Activated CD4-positive, alpha-beta T cell treated with anti-CD3 and anti-CD28 coated beads, Interleukin-2, amount 50 U/mL, for 16 hours (primary cell): ENCODE results near the gene ANKMY2.
"Not testable (repeated sequence)": the region's sequence is repeated elsewhere in the genome, so short reads cannot be mapped to it uniquely, and the experiment has no call there.

Experiments used
- DNase-seq: peaks from one replicate; pipeline ENCODE4 v3.0.0-alpha.2; 2020

The ANKMY2 gene

DNA sequence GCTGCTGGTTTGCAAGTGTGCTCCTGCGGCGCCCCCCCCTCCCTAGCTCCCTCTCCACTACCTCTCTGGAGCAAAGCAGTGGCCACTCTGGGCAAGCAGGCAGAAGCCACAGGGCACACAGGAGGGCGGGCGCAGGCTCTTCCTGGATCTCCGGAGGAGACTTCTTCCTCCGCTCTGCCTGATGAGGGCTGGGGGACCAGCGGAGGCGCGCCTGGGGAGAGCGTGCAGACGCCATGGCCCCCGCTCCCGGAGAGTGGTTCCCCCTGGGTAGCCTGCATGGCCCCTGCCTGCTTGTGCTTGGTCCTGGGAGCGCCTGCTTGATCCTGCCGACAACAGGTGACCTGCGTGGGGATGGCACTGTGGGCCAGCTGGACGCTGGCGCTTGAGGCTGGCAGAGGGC, 29.0 kb downstream of the ANKMY2 start:
- no peak for DNase-seq

DNA sequence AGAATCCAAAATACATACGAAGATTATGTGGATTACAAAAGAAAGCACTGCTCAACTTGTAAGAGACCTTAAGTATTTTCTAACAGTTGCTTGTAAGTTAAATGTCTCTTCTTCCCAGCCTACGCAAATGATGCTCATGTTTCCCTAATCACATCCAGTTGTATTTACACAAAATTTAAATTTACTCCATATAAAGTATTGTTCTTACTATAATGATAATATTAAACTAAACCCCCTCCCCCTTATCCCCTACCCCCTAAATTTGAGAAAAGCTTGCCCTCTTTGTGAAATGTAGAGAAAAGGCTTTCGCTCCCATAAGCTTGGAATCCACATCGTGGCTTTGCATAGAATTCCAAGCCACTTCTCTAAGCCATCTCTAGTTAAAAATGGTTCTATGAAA, 29.4 kb downstream of the ANKMY2 start:
- DNase-seq = no peak

DNA sequence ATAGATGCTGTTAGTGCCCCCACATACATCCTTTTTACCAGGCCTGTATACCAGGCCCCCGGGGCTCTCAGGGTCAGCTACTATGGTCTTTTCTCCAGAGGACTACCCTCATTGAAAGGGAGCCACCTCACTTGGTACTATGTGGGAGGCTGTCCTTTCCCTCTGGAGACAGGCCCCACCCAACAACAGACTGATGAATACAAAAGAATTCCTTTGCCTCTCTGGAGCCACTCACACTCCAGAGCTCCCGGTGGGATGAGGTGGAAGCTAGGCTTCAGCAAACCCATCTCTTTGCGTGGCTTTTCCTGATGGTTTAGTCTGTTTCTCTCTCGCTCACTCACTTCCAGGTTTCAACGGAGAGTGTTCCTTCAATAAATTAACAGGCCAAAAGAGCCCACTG, 30.3 kb downstream of the ANKMY2 start:
- DNase-seq = no peak

DNA sequence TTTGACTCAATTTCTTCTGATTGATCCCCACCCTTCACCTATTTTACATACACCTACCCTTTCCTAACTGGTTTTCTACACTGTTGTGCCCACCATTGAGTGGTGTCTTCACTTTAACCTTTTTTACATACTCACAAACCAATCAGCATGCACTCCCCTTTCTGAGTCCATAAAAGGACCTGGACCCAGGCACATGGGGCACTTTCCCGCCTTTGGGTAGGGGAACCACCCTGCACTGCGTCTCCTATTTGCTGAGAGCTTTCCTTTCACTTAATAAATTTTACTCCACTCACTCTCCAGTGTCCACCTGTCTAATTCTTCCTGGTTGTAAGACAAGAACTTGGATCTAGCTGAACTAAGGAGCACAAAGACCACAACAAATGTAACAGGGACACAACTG, 33.8 kb downstream of the ANKMY2 start:
- no peak for DNase-seq

DNA sequence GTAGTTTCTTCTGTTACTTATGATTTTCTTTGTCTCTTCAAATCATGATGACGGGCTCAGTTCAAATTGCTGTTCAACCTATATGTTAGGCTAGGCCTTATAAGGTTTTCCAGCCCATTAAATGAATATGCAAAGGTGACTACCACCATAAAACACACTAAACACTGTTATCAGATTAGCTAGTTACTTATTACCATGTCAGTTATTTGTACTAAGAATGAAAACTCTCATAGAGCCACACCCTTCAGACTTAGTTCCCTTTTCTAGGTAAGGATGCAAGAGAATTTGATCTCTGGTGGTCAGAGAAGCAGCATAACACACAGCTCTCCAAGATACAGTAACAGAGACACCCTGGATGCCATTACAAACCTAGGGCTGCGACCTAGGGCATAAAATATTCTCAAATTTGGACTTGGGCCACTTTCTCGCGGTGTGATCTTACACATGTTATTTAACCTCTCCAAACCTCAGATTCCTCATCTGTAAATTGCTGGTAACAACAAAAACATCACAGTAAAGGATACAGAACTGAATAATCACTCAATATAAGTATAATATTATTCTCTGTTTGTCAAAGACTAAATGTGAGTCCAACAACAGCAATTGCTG, 35.6 kb downstream of the ANKMY2 start:
- DNase-seq = no peak

DNA sequence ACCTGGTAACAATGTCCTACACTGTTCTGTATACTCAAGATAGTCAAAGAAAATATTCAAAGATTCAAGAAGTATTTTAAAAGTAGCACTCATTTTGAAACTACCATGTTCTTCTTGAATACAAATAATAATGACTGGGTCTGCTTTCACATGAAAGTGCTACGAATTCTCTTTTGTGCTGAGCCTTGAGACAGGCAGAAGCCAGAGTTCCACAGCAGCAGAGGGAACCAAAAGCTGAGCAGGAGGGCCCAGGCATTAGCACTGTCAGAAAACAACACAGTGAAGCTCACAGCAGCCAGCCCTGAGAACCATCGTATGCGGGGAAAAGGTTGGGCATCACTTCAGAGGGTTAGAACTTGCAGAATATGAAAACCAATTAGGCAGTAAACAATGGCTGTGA, 38.9 kb downstream of the ANKMY2 start:
- DNase-seq = peak; percentile 5

DNA sequence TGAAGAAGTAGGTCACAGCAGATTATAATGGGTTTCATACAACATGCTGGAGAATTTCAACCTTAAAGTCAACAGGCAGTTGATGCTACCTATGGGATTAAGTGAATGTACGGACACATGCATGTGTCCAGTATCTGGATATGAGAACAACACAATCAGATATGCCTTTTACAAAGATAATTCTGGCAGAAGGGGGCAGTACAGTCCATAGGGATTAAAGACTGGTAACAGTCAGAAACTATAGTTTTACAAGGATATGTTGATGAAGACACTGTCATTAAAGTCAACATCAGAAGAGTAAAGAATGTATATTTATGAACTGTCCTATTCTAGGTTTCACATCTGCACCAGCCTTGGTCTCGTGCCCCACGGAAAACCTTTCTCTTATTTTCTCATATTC, 41.5 kb downstream of the ANKMY2 start:
- peak; percentile 5 for DNase-seq

DNA sequence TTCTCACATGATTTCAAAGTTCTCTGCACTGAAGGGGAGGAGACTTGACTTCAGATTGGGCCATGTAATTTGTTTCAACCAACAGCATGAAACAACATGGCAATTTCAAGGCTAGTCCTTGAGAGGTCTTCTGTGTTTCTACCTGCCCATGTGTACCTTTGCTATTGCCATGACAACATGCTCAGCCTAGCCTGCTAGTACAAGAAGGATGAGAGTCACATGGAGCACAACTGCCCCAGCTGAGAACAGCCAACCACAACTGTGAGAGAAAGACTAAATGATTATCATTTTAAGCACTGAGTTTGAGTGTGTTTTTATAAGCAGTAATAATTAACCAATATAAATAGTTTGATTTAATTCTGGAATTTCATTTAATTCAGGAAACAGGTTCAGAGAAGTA, 41.9 kb downstream of the ANKMY2 start:
- no peak for DNase-seq

DNA sequence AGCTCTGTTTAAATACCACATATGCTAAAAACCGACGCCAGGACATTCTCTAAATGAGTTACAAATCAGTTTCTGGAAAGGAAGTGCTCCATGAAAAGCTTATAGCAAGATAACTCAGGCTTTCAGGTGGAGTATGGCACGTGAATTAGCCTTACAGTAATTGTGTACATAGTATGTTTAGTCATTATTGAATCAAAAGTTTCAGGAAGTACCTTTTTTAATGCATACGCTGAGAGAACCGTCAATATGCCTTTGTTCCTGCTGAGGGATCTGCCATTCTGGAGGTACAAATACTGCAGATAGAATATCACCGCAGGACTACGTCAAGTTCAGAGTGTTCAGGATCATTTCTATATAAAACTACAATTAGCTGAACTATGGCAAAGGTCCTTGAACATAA, 45.7 kb downstream of the ANKMY2 start:
- no peak for DNase-seq

DNA sequence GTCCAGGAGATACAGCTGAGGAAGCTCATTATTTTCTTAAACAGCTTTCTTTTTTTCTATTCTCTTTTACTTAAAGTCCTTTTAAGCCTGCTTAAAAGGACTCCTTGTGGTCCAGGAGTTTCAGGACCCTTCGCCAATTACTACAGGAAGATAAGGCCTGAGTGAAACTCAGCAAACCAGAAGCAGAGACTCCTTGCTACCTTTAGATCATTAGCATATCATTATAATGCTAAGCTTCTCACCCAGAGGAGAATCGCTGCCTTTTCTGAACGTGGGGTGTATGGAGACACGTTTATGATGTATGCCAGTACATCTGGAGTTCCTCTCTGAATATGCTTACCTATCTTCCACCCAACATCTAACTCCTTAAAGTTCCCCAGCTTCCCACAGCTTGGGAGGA, 47.5 kb downstream of the ANKMY2 start:
- DNase-seq = no peak

DNA sequence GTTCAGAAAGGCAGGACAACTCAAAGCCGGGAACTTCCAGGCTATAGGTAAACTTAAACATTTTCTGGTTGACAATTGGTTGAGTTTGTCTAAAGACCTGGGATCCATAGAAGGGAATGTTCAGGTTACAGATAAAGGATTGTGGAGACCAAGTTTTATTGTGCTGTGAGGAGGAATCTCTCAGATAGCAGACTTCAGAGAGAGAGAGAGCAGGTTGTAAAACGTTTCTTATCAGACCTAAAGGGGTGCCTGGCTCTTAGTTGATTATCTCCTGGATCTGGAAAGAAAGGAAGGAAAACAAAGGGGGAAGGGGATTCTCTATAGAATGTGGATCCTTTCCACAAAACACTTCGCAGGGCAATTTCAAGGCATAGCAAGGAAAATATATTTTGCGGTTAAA, 50.0 kb downstream of the ANKMY2 start:
- DNase-seq = not testable (repeated sequence)

DNA sequence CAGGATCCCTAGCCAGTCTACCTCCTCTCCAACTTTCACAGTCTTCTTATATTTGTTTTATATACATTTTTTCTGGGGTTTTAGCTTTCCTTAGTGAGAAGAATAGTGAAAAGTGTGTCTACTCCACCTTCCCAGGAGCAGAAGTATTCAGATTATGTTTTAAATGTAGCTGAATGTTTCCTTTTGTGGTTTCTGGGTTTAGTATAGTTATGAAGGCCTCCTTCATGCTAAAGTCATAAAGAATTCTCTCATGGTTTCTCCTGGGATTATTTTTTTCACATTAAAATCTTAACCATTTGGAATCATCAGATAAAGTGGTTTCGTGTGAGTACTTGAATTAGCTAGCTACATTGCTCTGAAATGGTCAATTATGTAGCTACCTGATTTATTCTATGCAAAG, 50.9 kb downstream of the ANKMY2 start:
- DNase-seq = no peak

DNA sequence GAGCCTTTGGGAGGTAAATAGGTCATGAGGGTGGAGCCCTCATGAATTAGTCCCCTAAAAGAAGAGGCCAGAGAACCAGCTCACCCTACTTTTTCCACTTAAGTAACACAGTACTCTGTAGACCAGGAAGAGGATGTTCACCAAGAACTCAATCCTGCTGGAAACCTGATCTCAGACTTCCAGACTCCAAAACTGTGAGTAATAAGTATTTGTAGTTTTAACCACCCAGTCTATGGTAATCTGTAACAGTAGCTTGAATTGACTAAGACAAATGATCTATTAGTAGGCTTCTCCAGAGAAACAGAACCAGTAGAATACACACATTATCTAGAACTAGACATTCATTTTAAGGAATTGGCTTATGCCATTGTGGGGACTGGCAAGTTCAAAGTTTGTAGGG, 51.5 kb downstream of the ANKMY2 start:
- DNase-seq = no peak

DNA sequence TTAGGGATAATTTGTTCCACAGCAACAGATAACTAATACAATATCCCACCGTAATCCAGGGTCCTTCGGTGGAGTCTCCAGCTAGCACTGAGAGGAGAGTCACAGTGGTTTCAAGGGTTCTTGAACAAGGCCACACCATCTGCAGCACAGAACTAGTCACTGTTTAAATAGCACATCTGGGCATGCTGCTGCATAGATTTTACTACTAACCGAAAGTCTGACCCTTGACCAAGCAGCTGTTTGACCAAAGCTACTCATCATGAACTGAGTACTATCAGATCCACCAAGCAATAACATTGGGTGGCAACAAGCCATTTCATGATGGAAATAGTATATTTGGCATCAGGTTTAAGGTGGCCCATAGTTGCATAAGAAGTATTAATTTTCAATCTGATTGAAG, 53.2 kb downstream of the ANKMY2 start:
- DNase-seq = no peak

DNA sequence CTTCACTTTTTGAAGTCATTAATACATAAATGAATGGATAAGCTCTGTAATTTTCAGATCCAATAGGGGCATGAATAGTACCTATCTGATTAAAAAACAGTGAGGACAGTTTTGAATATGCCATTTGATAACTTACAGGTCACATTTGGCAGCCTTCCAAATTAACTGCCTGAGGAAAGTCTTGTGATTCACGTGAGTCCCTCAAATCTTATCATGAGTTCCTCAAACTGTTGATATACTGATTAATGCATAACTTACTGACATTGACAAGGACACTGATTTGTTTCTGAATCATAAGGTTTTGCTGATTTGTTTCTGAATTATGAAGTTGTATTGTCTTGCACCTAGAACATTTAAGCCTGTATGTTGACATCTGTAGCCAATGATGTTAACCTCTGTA, 55.1 kb downstream of the ANKMY2 start:
- DNase-seq = no peak

DNA sequence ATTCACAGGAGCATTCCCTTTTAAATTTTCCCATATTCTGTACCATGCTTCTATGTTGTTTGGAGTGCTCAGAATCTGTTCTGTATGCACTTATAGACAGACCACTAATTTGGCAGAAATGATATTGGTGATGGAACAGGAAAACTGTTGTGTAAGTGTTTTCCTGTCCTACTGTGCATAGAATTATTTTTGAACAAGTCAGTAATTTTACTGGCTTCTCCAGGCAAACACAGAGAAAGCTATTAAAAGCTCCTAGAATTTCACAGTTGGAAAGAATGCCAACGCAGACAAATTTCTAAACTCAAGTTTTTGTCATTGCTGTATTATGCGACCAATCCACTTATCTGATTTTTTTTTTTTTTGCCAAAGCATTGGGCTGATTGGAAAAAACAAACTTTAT, 55.7 kb downstream of the ANKMY2 start:
- DNase-seq = no peak

DNA sequence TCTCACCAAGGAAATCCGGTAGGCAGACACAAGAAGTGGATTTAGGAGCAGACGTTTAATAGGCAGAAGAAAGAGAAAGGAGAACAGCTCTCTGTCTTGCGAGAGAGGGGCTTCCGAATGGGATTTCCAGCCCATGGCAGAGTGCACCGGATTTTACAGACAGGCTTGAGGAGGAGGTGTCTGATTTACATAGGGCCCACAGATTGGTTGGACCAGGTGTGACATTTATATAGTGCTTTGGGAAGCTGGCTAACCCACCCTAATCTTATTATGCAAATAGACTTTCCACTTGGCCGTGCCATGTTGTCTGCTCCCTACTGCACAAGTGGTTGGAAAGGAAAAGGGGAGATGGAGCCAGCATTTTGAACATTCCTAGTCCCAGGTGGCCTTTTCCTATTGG, 57.8 kb downstream of the ANKMY2 start:
- DNase-seq = no peak

DNA sequence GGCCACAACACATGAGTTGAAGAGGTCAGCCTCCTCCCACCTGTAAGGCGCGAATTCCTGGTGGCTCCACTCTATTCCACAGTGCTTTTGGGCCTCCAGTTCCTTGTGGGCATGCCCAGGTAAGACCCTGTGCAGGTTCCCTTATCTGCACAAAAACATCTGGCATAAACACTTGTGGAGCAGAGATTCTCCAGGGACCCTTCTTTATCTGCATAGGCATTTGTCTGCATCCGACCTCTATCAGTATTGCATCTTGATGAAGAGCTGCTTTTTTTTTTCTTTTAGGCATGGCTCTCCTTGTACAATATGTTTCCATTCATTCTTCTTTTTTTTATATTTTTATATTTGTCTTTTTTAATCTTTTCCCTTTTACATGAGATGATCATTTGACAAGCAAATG, 58.4 kb downstream of the ANKMY2 start:
- DNase-seq = no peak

DNA sequence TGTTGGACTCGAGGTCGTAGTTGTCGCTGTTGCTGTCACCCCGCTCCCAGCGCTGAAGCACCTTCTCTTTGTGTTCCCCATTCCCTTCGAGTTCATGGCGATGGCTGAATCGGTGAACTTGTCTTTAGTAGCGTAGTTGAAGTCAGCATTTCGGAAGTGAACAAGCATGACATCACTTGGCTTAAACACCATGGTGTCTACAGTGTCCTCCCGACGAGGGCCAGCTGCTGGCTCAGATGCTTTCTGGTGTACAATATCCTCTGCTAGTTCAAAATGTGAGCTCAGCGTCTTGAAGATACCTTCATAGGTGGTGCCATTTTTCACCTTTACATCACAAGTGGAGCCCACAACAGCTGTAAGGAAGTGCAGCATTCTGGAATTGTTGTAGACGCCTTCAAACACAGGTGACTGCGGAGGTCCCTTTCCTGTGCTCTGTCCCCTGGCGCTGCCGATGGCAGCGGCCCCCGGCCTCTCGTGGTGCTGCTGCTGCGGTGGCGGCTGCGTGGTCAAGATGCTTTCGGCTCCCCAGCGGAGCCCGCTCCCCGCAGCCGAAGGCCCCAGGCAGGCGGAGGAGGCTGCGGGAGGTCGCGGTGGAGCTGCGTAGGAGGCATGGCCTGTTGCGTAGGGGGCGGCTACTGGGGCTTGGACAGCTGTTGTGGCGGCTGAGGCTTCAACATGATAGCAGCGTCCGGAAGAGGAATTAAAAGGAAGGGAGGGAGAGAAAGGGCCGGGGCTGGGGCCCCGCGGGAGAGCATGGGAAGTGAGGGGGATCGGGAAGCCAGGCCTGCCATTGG, 59.3 kb downstream of the ANKMY2 start:
- DNase-seq = no peak

DNA sequence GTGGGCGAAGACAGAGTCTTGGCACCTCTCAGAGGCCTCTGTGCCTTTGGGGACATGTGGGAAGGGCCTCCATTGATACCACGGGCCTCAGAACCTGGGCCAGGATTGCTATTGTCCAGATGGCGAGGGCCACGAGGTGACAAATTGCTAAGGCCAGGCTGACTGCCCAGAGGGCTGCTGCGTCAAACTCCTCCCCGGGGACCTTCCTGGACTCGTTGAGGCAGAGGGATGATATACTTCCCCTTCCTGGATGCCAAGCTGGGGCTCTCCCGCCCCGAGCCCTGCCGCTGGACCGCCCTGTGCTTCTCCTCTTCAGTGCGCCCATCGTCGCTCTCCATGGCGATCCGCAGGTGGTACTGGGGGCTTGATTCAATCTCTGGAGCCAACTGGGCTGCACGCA, 60.0 kb downstream of the ANKMY2 start:
- DNase-seq = no peak

DNA sequence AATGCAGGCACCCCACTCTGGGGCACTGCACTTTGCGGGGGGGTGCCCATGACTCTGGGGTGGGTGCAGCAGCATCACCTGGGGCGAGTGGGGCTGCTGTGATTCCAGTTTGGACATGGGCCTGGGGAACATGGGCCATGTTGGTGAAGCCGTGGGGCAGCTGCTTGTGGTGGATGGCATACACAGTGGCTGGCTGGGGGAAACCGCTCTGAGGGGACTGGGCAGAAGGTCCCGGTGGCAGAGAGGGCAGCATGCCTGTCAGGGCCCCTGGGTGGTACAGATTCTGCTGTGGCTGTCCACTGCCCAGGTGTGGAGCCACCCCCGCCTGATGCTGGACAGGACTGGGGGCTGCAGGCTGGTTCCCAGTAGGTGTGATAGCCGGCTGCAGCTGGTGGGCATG, 61.7 kb downstream of the ANKMY2 start:
- DNase-seq = no peak

DNA sequence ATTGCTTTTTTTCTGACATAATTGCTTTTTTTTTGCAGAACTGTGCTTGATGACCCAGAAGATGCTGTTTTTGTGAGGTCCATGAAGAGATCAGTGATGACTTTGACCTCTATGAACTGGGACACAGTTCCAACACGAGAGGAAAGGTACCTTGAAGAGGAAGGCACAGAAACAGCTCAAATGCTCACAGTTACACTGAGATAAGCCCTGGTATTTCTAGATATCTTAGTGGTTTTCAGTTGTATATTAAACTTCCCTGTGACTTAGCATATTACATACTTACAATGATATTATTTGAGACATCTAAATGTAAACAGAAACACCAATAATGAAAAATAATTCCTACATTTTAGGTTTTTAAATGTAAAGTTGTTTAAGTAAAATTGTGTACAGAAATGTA, 64.3 kb downstream of the ANKMY2 start:
- no peak for DNase-seq

DNA sequence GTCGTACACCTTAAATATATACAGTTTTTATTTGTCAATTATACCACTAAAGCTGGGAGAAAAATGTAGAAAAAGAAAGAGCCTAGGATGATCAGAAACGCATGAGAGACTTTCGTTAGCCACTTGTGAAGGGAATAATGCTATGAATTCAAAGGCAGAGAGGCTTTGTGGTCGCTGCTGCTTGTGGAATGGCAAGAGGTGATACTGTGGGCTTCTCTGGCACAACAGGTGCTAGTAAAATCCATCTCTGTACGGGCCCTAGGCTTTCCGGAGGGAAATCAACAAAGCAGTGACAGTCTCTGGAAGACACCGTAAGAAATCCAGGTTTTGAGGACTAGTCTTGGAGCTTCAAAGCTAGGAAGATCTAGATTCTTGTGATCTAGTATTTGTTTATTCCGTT, 66.3 kb downstream of the ANKMY2 start:
- no peak for DNase-seq

DNA sequence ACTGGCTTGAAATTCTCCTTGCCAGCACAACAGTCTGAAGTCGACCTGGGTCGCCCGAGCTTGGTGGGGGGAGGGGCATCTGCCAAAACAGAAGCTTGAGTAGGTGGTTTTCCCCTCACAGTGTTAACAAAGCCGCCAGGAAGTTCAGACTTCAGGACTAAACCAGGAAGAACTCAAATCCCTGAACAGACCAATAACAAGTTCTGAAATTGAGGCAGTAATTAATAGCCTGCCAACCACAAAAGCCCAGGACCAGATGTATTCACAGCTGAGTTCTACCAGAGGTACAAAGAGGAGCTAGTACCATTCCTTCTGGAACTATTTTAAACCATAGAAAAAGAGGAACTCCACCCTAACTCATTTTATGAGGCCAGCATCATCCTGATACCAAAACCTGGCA, 73.6 kb downstream of the ANKMY2 start:
- DNase-seq = no peak

DNA sequence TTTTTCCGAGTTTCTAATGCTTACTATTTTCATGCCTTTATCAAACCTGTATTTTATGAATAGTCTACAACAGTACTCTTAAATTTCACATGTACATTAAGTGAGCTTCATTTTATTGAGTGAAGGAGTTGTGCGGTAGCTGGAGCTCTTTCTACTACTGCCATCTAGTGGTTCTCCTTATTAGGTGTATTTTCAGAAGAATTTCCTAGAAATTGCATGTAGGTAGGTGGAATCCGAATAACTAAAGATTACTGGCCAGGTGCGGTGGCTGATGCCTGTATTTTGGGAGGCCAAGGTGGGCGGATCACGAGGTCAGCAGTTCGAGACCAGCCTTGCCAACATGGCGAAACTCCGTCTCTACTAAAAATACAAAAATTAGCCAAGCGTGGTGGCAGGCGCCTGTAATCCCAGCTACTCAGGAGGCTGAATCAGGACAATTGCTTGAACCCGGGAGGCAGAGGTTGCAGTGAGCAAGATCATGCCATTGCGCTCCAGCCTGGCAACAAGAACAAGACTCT, 80.6 kb downstream of the ANKMY2 start:
- DNase-seq = peak; percentile 68
